GM21717 (cell line): ENCODE data around the gene TRIM39.

Experiments
- ATAC-seq: cut with Tn5 transposase; IDR thresholded peaks from one replicate; pipeline ENCODE4 v1.9.1; 2021; ENCODE audit warnings: mild to moderate bottlenecking, moderate library complexity; ENCODE audit not compliant: unreplicated experiment

Gene TRIM39

GRCh38 chr6:30325873-30326525 lies 728 bp upstream of the TRIM39 start:
- ATAC-seq, result peak; percentile 42

- no peak for ATAC-seq
Observed at GRCh38 chr6:30327232-30327746, 562 bp downstream of the TRIM39 start.

- ATAC-seq, result no peak
Observed at GRCh38 chr6:30328397-30328796, 1.7 kb downstream of the TRIM39 start.

- no peak for ATAC-seq
Observed at GRCh38 chr6:30329331-30329730, 2.6 kb downstream of the TRIM39 start.

- no peak for ATAC-seq
Observed at GRCh38 chr6:30331981-30332380, 5.3 kb downstream of the TRIM39 start.

- no peak for ATAC-seq
Observed at GRCh38 chr6:30334075-30334783, 7.5 kb downstream of the TRIM39 start.

GRCh38 chr6:30340589-30341054 lies 13.9 kb downstream of the TRIM39 start:
- no peak for ATAC-seq

GRCh38 chr6:30341218-30341617 lies 14.5 kb downstream of the TRIM39 start:
- no peak for ATAC-seq

GRCh38 chr6:30341728-30342127 lies 15.0 kb downstream of the TRIM39 start:
- ATAC-seq, result no peak

GRCh38 chr6:30344191-30344867 lies 17.6 kb downstream of the TRIM39 start:
- ATAC-seq, result no peak

- ATAC-seq, result peak; percentile 90
Observed at GRCh38 chr6:30344868-30345671, 18.3 kb downstream of the TRIM39 start, which contains the start of gene RPP21. TSS of gene RPP21 (plus strand) at chr6:30345156. CDS start at chr6:30345172, 16 bp downstream.

GRCh38 chr6:30345852-30346251 lies 19.1 kb downstream of the TRIM39 start:
- ATAC-seq, result no peak

GRCh38 chr6:30348957-30349356 lies 22.2 kb downstream of the TRIM39 start:
- ATAC-seq, result no peak

GRCh38 chr6:30349421-30350177 lies 22.9 kb downstream of the TRIM39 start:
- ATAC-seq, result no peak

GRCh38 chr6:30350524-30350923 lies 23.8 kb downstream of the TRIM39 start:
- no peak for ATAC-seq

GRCh38 chr6:30352550-30352949 lies 25.8 kb downstream of the TRIM39 start:
- no peak for ATAC-seq

GRCh38 chr6:30355281-30355680 lies 28.6 kb downstream of the TRIM39 start:
- ATAC-seq, result no peak

- no peak for ATAC-seq
Observed at GRCh38 chr6:30356536-30356935, 29.8 kb downstream of the TRIM39 start.

GRCh38 chr6:30357678-30358540 lies 31.2 kb downstream of the TRIM39 start:
- no peak for ATAC-seq
